CD4-positive, alpha-beta T cell treated with Interleukin-17A for 1 hour (primary cell): Measurements from ENCODE around the gene UQCR10.
A peak's percentile ranks its signal among the peaks of the same experiment; 100 is the strongest.
"Not testable (repeated sequence)": the region's sequence is repeated elsewhere in the genome, so short reads cannot be mapped to it uniquely, and the experiment has no call there.

Experiments
- DNase-seq: peaks from one replicate; pipeline ENCODE4 v3.0.0-alpha.2; 2020

Gene UQCR10

GRCh38 chr22:29737251-29738117 lies 29.7 kb upstream of the UQCR10 start:
- no peak for DNase-seq

GRCh38 chr22:29738118-29738815 lies 28.9 kb upstream of the UQCR10 start:
- DNase-seq, result no peak

GRCh38 chr22:29739346-29739875 lies 27.8 kb upstream of the UQCR10 start:
- DNase-seq, result no peak

- no peak for DNase-seq
These were observed 27.0 kb upstream of the UQCR10 start for GRCh38 chr22:29740216-29740615.

GRCh38 chr22:29741926-29742325 lies 25.2 kb upstream of the UQCR10 start:
- DNase-seq, result no peak

GRCh38 chr22:29742326-29742725 lies 24.8 kb upstream of the UQCR10 start:
- DNase-seq, result no peak

- no peak for DNase-seq
These were observed 22.3 kb upstream of the UQCR10 start for GRCh38 chr22:29744902-29745301.

GRCh38 chr22:29747832-29748231 lies 19.3 kb upstream of the UQCR10 start:
- DNase-seq, result no peak

- DNase-seq, result no peak
These were observed 18.8 kb upstream of the UQCR10 start for GRCh38 chr22:29748248-29748893.

GRCh38 chr22:29750029-29750428 lies 17.1 kb upstream of the UQCR10 start:
- no peak for DNase-seq

- DNase-seq, result peak; percentile 42
These were observed 16.3 kb upstream of the UQCR10 start for GRCh38 chr22:29750559-29751538.

- DNase-seq, result no peak
These were observed 15.5 kb upstream of the UQCR10 start for GRCh38 chr22:29751669-29752068.

- no peak for DNase-seq
These were observed 13.1 kb upstream of the UQCR10 start for GRCh38 chr22:29753808-29754657.

- DNase-seq, result not testable (repeated sequence)
These were observed 12.3 kb upstream of the UQCR10 start for GRCh38 chr22:29754658-29755395.

- no peak for DNase-seq
These were observed 11.3 kb upstream of the UQCR10 start for GRCh38 chr22:29755889-29756288.

- no peak for DNase-seq
These were observed 10.8 kb upstream of the UQCR10 start for GRCh38 chr22:29756341-29756740.

GRCh38 chr22:29757096-29757495 lies 10.1 kb upstream of the UQCR10 start:
- DNase-seq, result no peak

- DNase-seq, result no peak
These were observed 9.0 kb upstream of the UQCR10 start for GRCh38 chr22:29758068-29758622.

- DNase-seq, result no peak
These were observed 8.2 kb upstream of the UQCR10 start for GRCh38 chr22:29758959-29759358.

GRCh38 chr22:29762263-29762662 lies 4.9 kb upstream of the UQCR10 start:
- DNase-seq, result no peak
